Activated CD8-positive, alpha-beta memory T cell treated with anti-CD3 and anti-CD28 coated beads for 1 hour (primary cell): ENCODE measurements around the gene TMPRSS11A.

Source experiments
- DNase-seq, 2 donors: peaks; one replicate each; pipeline ENCODE4 v3.0.0-alpha.2; 2020; ENCODE audit warnings: low read depth in 1 of 2; ENCODE audit errors: extremely low read depth in 1 of 2

The TMPRSS11A gene

GRCh38 chr4:67915400-67915966 lies 47.8 kb downstream of the TMPRSS11A start:
- DNase-seq: no peak

DNA sequence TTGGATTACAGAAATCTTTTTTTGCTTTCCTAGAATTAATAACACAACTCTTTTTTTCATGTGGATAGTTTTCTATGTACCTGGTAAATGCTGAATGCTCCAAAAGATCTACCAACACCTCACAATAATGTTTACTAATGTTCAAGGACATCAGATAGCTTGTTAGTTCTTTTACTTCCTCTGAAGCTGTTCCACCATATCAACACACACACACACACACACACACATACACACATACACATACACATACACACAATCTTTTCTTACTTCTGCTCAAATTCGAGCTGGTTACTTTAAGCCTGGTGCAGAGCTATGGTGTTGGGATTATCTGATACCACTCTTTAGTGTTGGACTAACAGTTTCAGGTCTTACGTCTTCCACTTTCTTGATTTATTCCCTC lies 51.2 kb downstream of the TMPRSS11A start:
- no peak for DNase-seq

DNA sequence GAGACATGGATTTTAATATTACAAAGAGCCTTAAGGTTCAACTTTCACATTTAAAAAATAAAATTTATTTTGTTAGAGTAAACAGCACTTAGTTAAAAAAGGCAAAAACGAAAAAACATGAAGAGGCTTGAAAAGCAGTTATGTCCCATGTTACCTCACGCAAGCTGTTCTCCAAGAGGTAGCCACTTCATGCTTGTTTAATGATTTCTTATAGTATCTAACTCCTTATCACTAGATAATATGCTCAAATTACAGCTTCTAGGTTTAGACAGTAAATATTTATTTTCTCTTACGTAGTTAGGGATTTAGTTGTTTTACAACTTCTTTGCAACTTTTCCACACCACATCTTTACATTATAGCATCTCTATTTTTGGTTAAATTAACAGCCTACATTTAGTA lies 51.7 kb downstream of the TMPRSS11A start:
- DNase-seq: no peak

DNA sequence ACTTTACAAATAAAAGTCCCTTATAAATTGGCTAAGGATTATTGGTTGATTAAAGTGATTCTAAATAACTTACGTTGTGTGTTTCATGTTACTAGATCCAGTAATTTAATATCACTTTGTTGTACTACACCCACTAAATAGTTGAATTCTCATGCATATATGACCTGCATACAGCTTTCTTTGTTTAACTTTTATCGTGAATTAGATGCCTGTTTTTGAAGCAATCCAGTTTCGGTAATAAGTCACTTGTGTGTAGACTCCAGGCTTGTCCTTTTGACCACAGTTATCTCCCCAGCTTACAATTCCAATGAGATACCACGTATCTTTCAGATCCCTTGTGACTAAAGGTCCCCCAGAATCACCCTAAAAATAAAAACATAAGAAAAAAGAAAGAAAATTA lies 52.2 kb downstream of the TMPRSS11A start:
- DNase-seq: no peak

DNA sequence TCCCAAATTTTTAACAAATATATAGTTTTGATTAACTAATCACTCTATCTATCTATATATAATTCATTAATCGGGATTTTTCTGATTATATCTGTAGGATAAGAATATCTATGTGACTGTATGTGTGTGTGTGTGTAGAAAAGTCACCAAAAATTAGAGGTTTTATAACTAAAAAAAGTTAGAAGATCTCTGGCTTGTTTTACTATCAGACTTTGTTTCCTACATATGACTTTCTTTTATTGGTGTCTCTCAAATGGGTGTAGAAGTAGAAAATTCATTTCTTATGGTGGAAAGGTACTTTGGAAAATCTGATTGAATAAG lies 52.7 kb downstream of the TMPRSS11A start:
- DNase-seq: no peak

GRCh38 chr4:67909905-67910584 lies 53.2 kb downstream of the TMPRSS11A start:
- no peak for DNase-seq

DNA sequence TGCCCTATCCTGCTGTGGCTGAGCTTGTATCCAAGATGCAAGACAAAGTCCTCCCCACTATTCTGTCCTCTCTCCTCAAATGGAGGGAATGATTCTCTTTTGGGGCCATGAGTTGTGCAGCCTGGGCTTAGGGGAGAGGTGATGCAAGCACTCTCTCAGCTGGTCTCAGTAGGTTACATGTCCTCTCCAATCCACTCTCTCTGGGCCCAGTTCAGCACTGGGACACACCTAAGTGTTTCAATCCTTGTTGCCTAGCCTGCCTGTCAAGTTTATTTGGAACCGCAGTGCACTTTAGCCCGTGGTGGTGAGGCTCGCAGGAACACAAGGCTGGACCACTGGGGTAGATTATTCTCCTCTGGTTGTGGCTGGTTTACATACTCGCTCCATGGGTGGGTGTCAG lies 55.6 kb downstream of the TMPRSS11A start:
- no peak for DNase-seq

GRCh38 chr4:67899096-67899495 lies 64.2 kb downstream of the TMPRSS11A start:
- DNase-seq: no peak

DNA sequence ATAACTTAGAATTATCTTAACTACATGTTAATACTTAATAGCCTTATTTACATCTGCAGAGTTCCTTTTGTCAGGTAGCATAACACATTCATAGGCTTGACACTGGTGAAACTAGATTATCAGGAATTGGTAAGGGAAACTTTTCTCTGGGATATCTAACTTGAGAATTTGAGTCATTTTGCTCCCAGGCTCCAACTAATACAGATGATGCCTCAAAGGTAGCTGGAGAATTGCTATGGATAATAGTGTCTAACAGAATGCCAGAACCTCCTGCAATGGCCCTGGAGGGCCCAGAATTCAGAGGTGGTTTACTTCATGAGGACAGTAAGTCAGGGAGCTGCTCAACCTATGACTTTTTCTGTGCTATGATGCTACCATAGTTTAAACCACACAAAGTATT lies 65.6 kb downstream of the TMPRSS11A start:
- DNase-seq: no peak

GRCh38 chr4:67896421-67897065 lies 66.8 kb downstream of the TMPRSS11A start:
- no peak for DNase-seq

- DNase-seq: no peak
Measured at GRCh38 chr4:67894659-67895058, 68.6 kb downstream of the TMPRSS11A start.

DNA sequence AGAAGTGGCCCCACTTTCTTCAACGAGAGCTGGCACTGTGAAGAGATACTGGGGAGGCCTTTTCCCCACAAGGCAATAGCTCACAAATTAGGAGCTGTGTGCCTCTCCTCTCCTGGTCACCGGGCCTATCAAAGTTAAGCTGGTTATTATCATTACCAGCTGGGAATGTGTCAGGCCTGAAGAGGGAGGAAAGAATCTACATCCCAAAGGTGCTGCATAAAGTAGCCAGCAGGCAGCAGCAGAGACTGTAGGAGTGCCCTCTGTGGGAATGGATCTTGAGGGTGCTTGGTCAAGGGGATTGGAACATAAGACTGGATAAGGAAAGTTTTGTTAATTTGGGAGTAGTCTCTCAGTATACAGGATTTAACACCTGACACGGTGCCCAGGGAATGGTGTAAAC lies 70.4 kb downstream of the TMPRSS11A start:
- DNase-seq: no peak

DNA sequence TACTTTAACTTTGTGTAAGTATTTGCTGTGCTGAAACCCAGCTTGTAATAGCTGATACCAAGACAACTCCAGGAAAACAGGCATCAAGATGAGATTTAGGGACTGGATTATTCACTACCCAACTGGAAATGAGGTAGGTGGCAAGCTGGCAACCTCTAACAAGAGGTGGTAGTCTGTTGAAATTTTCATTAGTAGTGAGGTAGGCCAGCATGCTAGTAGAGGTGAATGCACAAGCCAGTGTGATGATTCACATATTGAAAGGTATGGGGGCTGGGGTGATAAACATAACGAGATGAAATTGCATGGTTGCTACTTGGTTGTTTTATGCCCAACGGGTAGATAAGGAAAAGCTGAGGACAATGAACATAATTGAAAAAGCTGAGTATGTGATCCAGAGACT lies 71.0 kb downstream of the TMPRSS11A start:
- no peak for DNase-seq

DNA sequence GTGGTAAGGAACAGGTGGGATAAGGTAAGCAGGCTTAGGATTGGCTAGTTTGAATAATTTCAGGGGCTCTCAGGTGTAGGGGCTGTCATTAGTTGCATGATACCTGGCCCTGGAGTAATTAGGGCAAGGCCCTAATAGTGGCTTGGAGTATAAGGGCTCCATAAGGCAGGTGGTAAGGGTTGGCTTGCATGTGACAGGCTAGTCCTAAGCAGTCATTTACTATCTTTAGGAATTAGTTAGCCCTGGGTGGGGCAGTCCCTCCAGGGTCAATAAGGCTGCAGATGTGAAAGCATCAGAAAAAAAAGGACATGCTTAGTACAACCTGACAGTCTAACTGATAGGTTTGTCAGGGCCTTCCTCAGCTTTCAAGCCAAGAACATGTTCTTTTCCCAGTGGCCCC lies 71.6 kb downstream of the TMPRSS11A start:
- no peak for DNase-seq

DNA sequence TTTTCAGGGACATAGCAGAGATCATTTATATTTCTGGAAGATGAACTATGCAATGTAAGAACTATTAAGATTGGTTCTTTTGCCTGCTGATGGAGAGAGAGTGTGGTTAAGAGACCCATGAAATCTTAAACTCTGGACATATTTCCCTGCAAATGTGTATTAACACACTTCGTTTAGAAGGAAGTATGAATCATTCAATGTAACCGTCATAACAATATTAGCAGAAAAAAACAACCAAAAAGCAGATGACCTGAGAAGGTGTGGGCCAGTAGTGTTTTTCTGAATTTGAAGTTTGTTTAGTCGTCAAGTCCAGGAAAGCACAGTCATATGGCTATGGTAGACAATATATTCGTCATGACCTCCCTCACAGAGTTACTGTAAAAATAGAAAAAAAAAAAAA lies 77.0 kb downstream of the TMPRSS11A start:
- DNase-seq: no peak

- DNase-seq: no peak
Measured at GRCh38 chr4:67885762-67886161, 77.5 kb downstream of the TMPRSS11A start.

DNA sequence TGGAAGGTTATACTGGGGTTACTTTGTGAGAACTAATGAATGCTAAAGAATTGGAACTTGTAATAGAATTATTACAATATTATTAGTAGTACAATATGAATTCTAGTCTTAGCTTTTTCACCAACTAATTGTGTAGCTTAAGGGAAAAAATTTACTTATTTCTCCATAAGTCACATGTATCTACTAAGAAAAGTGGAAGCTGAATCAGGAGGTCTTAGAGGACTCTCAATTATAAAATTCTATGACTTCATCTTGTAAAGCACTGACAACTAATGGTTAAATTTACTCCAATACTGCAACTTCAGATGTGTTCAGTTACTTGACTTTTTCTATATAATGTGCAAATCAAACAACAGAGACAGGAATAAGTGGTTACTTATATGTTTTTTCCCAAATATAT lies 78.6 kb downstream of the TMPRSS11A start:
- DNase-seq: no peak

GRCh38 chr4:67883902-67884301 lies 79.4 kb downstream of the TMPRSS11A start, which contains the start of gene TMPRSS11D:
TMPRSS11D (minus strand) TSS chr4:67884002; CDS start chr4:67883933, 69 bp downstream.
- no peak for DNase-seq

DNA sequence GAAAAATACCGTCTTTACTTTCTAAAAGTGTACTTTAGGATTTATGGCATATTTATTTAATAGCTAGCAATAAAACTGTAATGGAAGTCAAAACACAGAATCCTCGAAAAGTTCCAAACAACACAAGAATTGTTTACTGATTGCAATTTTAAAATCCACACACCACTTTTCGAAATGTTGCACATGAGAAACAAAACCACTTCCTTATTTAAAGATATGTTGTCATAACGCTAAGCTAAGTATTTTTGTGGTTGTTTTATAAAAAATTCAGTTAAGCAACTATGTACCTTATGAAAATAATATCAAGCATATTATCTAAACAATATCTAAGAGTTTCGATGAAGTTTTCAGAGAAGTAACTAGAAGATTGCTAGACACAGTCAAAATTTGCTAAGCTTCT lies 79.8 kb downstream of the TMPRSS11A start:
- DNase-seq: no peak

DNA sequence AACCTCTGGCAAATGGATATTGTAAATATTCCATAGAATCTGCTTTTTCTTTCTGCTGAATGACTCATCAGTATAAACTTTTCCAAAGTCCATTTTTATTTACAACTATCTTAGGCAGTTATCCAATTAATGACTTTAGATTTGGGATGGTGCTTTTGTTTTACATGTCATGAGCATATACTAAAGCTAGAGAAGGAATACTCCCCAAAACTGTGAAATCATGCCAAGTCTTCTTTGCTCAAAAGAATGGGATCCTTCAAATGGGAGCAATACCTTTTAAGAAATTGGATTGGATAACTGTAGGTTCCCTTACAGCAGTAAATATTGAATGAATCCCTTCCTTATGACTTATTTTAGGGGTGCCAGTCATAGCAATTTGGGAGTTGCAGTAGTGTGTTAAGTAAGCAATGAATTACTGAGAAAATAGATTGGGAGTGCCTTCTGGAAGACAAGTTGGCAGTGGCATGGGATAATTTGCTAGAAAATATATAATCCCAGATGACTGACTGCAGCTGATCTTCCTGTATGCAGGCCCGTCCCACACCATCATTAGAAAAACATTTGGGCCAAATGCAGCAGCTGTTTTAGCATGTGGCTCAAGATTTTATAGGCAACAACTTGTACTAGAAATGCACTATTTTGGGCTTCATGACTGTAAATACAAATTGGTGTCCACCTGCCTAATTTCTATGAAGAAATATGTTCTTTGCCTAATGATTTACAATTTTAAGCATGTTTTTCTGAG lies 82.3 kb downstream of the TMPRSS11A start:
- no peak for DNase-seq

DNA sequence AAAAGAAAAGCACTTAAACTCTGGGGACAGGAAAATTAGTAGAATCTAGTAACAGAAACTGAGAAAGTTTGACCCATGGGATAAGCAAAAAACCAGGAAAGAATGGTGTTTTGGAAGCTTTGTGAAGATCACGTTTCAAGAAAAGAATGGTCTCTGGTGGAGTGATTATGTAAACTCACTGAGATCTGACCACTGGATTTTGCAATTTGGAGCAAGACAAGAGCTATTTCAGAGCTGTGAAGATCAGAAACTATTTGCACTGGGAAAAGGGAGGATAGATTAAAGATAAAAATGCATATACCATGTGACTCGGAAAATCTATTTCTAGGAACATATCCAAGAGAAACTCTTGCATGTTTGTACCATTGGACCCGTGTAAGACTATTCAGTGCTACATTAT lies 83.8 kb downstream of the TMPRSS11A start:
- no peak for DNase-seq

GRCh38 chr4:67877086-67877485 lies 86.2 kb downstream of the TMPRSS11A start:
- no peak for DNase-seq
